HCT116 (cell line): ENCODE measurements around the gene CHCHD4.

Source experiments
- CEBPB ChIP-seq: IDR thresholded peaks from 2 replicates; pipeline ENCODE4 v1.6.1; 2012; ENCODE audit warnings: low read depth
- EZH2 ChIP-seq: fragments of 200-600 bp; sonication (generic); IDR thresholded peaks from 2 replicates; pipeline ENCODE4 v1.6.1; 2017; ENCODE audit warnings: antibody characterized with exemption, mixed run types
- FOSL1 ChIP-seq: IDR thresholded peaks from 2 replicates; pipeline ENCODE4 v1.6.1; 2012; ENCODE audit warnings: low read depth
- POLR2A ChIP-seq: IDR thresholded peaks from 2 replicates; pipeline ENCODE4 v1.7.0; 2011; ENCODE audit warnings: borderline replicate concordance; ENCODE audit not compliant: insufficient read depth, insufficient read length; ENCODE audit errors: extremely low read depth
- POLR2AphosphoS5 ChIP-seq: IDR thresholded peaks from 2 replicates; pipeline ENCODE4 v1.6.1; 2011; ENCODE audit warnings: mild to moderate bottlenecking, low read depth, low read length, moderate library complexity
- RAD21 ChIP-seq: IDR thresholded peaks from 2 replicates; pipeline ENCODE4 v1.6.1; 2012; ENCODE audit warnings: low read depth, mild to moderate bottlenecking
- SP1 ChIP-seq: IDR thresholded peaks from 2 replicates; pipeline ENCODE4 v1.6.1; 2012; ENCODE audit warnings: low read depth
- TCF7L2 ChIP-seq: IDR thresholded peaks from 2 replicates; pipeline ENCODE4 v1.7.0; 2011; ENCODE audit warnings: borderline replicate concordance, inconsistent platforms; ENCODE audit not compliant: insufficient read depth, insufficient read length; ENCODE audit errors: extremely low read depth
- YY1 ChIP-seq: IDR thresholded peaks from 2 replicates; pipeline ENCODE4 v1.6.1; 2011; ENCODE audit warnings: low read length, low read depth, moderate library complexity, mild to moderate bottlenecking; ENCODE audit not compliant: insufficient replicate concordance; ENCODE audit errors: extremely low read depth
- TF ChIP-seq, protein P1 (sequence below), 3 experiments: fragments of 200-600 bp in 1 of 3; sonication (generic) in 1 of 3; IDR thresholded peaks in 2 of 3; conservative IDR thresholded peaks in 1 of 3; 2 replicates each; pipeline ENCODE4 v1.5.1; 2012 to 2017; ENCODE audit warnings: low read depth in 2 of 3, low read length in 2 of 3, antibody characterized with exemption in 1 of 3, borderline replicate concordance in 1 of 3, control low read depth in 1 of 3, mild to moderate bottlenecking in 1 of 3, mixed read lengths in 1 of 3, mixed run types in 1 of 3, moderate library complexity in 1 of 3; ENCODE audit not compliant: insufficient read depth in 1 of 3
- TF ChIP-seq, protein P2 (sequence below): IDR thresholded peaks from 2 replicates; pipeline ENCODE4 v1.6.1; 2012; ENCODE audit warnings: low read depth
- TF ChIP-seq, protein P3 (sequence below): IDR thresholded peaks from 2 replicates; pipeline ENCODE4 v1.6.1; 2012
- TF ChIP-seq, protein P4 (sequence below): IDR thresholded peaks from 2 replicates; pipeline ENCODE4 v1.6.1; 2011; ENCODE audit warnings: mild to moderate bottlenecking, low read length, moderate library complexity; ENCODE audit not compliant: insufficient replicate concordance; ENCODE audit errors: extremely low read depth

DNA sequence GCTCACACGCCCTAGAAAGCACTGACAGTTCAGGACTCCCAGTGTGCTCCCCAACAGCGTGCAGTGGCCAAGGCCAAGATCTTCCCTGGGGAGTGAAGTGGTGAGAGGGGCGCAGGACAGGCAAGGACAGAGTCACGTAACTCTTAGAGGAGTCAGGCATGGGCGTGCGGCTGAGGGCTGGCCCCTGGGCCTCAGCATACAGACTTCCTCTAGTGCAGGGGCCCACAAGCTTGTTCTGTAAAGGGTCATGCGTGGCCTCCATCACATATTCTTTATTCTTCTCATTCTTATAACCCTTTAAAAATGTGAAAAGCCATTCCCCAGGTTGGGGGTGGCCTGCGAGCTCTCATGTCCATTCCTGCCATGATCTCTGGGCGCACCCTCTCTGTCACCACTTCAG, 25.4 kb upstream of the CHCHD4 start:
- TF ChIP-seq YY1 (no peak), POLR2A (no peak), POLR2AphosphoS5 (no peak), CEBPB (no peak), FOSL1 (no peak), SP1 (no peak), EZH2 (no peak), TCF7L2 (no peak), RAD21 (no peak)
- TF ChIP-seq, protein P1, sequence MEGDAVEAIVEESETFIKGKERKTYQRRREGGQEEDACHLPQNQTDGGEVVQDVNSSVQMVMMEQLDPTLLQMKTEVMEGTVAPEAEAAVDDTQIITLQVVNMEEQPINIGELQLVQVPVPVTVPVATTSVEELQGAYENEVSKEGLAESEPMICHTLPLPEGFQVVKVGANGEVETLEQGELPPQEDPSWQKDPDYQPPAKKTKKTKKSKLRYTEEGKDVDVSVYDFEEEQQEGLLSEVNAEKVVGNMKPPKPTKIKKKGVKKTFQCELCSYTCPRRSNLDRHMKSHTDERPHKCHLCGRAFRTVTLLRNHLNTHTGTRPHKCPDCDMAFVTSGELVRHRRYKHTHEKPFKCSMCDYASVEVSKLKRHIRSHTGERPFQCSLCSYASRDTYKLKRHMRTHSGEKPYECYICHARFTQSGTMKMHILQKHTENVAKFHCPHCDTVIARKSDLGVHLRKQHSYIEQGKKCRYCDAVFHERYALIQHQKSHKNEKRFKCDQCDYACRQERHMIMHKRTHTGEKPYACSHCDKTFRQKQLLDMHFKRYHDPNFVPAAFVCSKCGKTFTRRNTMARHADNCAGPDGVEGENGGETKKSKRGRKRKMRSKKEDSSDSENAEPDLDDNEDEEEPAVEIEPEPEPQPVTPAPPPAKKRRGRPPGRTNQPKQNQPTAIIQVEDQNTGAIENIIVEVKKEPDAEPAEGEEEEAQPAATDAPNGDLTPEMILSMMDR (IDR thresholded peaks at IDR 0.05 in 2 of 3, conservative IDR thresholded peaks at IDR 0.05 in 1 of 3; ENCODE audit: borderline replicate concordance in 1 of 3, insufficient read depth in 1 of 3, low read depth in 2 of 3, low read length in 2 of 3) = no peak
- TF ChIP-seq, protein P2, sequence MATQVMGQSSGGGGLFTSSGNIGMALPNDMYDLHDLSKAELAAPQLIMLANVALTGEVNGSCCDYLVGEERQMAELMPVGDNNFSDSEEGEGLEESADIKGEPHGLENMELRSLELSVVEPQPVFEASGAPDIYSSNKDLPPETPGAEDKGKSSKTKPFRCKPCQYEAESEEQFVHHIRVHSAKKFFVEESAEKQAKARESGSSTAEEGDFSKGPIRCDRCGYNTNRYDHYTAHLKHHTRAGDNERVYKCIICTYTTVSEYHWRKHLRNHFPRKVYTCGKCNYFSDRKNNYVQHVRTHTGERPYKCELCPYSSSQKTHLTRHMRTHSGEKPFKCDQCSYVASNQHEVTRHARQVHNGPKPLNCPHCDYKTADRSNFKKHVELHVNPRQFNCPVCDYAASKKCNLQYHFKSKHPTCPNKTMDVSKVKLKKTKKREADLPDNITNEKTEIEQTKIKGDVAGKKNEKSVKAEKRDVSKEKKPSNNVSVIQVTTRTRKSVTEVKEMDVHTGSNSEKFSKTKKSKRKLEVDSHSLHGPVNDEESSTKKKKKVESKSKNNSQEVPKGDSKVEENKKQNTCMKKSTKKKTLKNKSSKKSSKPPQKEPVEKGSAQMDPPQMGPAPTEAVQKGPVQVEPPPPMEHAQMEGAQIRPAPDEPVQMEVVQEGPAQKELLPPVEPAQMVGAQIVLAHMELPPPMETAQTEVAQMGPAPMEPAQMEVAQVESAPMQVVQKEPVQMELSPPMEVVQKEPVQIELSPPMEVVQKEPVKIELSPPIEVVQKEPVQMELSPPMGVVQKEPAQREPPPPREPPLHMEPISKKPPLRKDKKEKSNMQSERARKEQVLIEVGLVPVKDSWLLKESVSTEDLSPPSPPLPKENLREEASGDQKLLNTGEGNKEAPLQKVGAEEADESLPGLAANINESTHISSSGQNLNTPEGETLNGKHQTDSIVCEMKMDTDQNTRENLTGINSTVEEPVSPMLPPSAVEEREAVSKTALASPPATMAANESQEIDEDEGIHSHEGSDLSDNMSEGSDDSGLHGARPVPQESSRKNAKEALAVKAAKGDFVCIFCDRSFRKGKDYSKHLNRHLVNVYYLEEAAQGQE = no peak
- TF ChIP-seq, protein P3, sequence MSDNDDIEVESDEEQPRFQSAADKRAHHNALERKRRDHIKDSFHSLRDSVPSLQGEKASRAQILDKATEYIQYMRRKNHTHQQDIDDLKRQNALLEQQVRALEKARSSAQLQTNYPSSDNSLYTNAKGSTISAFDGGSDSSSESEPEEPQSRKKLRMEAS = no peak
- TF ChIP-seq, protein P4, sequence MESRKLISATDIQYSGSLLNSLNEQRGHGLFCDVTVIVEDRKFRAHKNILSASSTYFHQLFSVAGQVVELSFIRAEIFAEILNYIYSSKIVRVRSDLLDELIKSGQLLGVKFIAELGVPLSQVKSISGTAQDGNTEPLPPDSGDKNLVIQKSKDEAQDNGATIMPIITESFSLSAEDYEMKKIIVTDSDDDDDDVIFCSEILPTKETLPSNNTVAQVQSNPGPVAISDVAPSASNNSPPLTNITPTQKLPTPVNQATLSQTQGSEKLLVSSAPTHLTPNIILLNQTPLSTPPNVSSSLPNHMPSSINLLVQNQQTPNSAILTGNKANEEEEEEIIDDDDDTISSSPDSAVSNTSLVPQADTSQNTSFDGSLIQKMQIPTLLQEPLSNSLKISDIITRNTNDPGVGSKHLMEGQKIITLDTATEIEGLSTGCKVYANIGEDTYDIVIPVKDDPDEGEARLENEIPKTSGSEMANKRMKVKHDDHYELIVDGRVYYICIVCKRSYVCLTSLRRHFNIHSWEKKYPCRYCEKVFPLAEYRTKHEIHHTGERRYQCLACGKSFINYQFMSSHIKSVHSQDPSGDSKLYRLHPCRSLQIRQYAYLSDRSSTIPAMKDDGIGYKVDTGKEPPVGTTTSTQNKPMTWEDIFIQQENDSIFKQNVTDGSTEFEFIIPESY = no peak
